Suprapubic skin (tissue), 4 donors: Measurements from ENCODE around the gene SUCLA2.

Experiments used
- EP300 ChIP-seq: sonication (generic); formaldehyde crosslinking; IDR thresholded peaks from one replicate; pipeline ENCODE4 v1.6.1; 2017; ENCODE audit warnings: antibody characterized with exemption
- POLR2A ChIP-seq, 2 donors: fragments of 450-650 bp; IDR thresholded peaks; one replicate each; pipeline ENCODE4 v1.6.1; 2017; ENCODE audit warnings: antibody characterized with exemption in 2 of 2, mild to moderate bottlenecking in 2 of 2, moderate library complexity in 2 of 2
- POLR2AphosphoS5 ChIP-seq, 3 donors: sonication (generic); formaldehyde crosslinking; IDR thresholded peaks; one replicate each; pipeline ENCODE4 v1.6.1; 2017; ENCODE audit warnings: antibody characterized with exemption in 3 of 3
- TF ChIP-seq, protein P1 (sequence below), 2 donors: fragments of 200-600 bp in 1 of 2; fragments of 450-650 bp in 1 of 2; sonication (generic) in 1 of 2; IDR thresholded peaks; one replicate each; pipeline ENCODE4 v1.5.1; 2016 to 2019; ENCODE audit warnings: antibody characterized with exemption in 2 of 2, mild to moderate bottlenecking in 1 of 2, moderate library complexity in 1 of 2

DNA sequence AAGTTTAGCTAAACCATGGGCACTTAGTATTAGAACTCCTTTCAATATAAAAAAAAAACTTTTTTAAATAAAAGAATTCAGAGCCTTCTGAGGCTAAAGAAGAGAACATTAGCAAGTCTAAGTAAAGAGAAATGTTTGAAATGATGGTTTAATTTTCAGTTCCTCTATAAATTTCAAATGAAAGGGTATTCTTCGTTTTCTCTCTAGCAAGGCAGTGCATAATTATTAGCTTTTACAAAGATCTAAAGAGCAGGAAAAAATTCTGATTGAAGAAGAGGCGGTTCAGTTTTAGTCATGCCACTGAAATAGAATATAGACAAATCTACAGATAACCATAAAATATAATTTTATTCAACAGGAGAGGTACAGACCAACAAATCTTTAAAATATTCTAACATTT is 18.0 kb downstream of the SUCLA2 start:
- TF ChIP-seq, protein P1, sequence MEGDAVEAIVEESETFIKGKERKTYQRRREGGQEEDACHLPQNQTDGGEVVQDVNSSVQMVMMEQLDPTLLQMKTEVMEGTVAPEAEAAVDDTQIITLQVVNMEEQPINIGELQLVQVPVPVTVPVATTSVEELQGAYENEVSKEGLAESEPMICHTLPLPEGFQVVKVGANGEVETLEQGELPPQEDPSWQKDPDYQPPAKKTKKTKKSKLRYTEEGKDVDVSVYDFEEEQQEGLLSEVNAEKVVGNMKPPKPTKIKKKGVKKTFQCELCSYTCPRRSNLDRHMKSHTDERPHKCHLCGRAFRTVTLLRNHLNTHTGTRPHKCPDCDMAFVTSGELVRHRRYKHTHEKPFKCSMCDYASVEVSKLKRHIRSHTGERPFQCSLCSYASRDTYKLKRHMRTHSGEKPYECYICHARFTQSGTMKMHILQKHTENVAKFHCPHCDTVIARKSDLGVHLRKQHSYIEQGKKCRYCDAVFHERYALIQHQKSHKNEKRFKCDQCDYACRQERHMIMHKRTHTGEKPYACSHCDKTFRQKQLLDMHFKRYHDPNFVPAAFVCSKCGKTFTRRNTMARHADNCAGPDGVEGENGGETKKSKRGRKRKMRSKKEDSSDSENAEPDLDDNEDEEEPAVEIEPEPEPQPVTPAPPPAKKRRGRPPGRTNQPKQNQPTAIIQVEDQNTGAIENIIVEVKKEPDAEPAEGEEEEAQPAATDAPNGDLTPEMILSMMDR (IDR thresholded peaks at IDR 0.05): no peak
- TF ChIP-seq EP300: no peak
- no peak for TF ChIP-seq POLR2AphosphoS5 (IDR thresholded peaks at IDR 0.05)
- TF ChIP-seq POLR2A (IDR thresholded peaks at IDR 0.05): no peak
